Heart right ventricle (tissue), 16 donors: ENCODE measurements around the gene ANKRD24. TPM values are rescaled to one million over a fixed set of nuclear protein-coding genes. Genes with fewer than 3 reads are reported as not detected.

ENCODE experiments used
- ATAC-seq, 8 donors: fragments of 200-7000 bp; cut with Tn5 transposase; one replicate each; pipeline ENCODE4 v1.9.1; 2020; ENCODE audit warnings: mild to moderate bottlenecking in 8 of 8, moderate library complexity in 8 of 8, moderate number of reproducible peaks in 1 of 8
- DNase-seq, 2 donors: peaks; one replicate each; pipeline ENCODE4 v3.0.0-alpha.2; 2020
- H3K27ac ChIP-seq, 10 donors: fragments of 200-600 bp; sonication (generic) in 2 of 10; one replicate each; pipeline versions ENCODE4 v1.5.0 to v1.8.0; 2020 to 2022; ENCODE audit warnings: mild to moderate bottlenecking in 3 of 10
- H3K27me3 ChIP-seq, 7 donors: fragments of 200-600 bp; one replicate each; pipeline ENCODE4 v1.8.0; 2021 to 2022; ENCODE audit warnings: mild to moderate bottlenecking in 2 of 7
- H3K36me3 ChIP-seq, 9 donors: fragments of 200-600 bp; sonication (generic) in 1 of 9; one replicate each; pipeline versions ENCODE4 v1.5.0 to v1.8.0; 2020 to 2022; ENCODE audit warnings: mild to moderate bottlenecking in 2 of 9
- H3K4me1 ChIP-seq, 9 donors: fragments of 200-600 bp; sonication (generic) in 1 of 9; one replicate each; pipeline versions ENCODE4 v1.5.0 to v1.8.0; 2020 to 2022; ENCODE audit warnings: mild to moderate bottlenecking in 4 of 9
- H3K4me3 ChIP-seq, 10 donors: fragments of 200-600 bp; sonication (generic) in 2 of 10; one replicate each; pipeline versions ENCODE4 v1.5.0 to v1.8.0; 2020 to 2022; ENCODE audit warnings: mild to moderate bottlenecking in 7 of 10, moderate library complexity in 2 of 10
- H3K9me3 ChIP-seq, 11 donors: fragments of 200-600 bp in 10 of 11; sonication (generic) in 2 of 11; one replicate each; pipeline versions ENCODE4 v1.5.0 to v1.8.0; 2013 to 2022; ENCODE audit warnings: mild to moderate bottlenecking in 2 of 11, control low read depth in 1 of 11, moderate library complexity in 1 of 11
- CTCF ChIP-seq, 9 donors: fragments of 200-600 bp; sonication (generic) in 2 of 9; IDR thresholded peaks; one replicate each; pipeline versions ENCODE4 v1.5.0 to v1.8.0; 2021 to 2022; ENCODE audit warnings: antibody characterized with exemption in 9 of 9, mild to moderate bottlenecking in 5 of 9, moderate library complexity in 1 of 9
- WGBS, 2 donors: extraction: QIAGEN DNeasy Blood & Tissue Kit; methylation state at CpG; one replicate each; pipeline ENCODE4 v1.1.7; 2013; ENCODE audit warnings: inconsistent platforms in 1 of 2; 5-methylcytosine and 5-hydroxymethylcytosine counted together
- intact Hi-C, 10 donors: fragments of 100-400 bp; cut with DNase I; formaldehyde crosslinking; loops; one replicate each; pipeline versions ENCODE4 v1.11.1 to v1.14.2; 2022
- polyA plus RNA-seq, 2 donors: library from polyadenylated mRNA; stranded (reverse); fragments of 200-250 nt; gene quantifications; one replicate each; pipeline ENCODE4 v1.2.3, GENCODE V29; 2013
- total RNA-seq, 10 donors: library from RNA; stranded (reverse); fragmentation: NEBNext Ultra II Directional in 3 of 10; extraction: Animal tissue kit (Norgen Biotek cat#: 25700) in 3 of 10; gene quantifications; one replicate each; pipeline versions ENCODE4 v1.2.1 to v1.2.4, GENCODE V29; 2021 to 2023
- donor health status: Arrhythmogenic right ventricular cardiomyopathy.
- donor health status: ischemic (EF 13 %, LVEDD 7.1; RV severe dilation, severe dysfunction).
- donor health status: healthy with polysubstance abuse.
- donor health status: DM: no; HTN: yes; CAD: no.
- donor health status: DM: no; HTN: no; CAD: no.
- donor health status: ischemic (EF 25% LVEDD 6.9; RV normal size, moderate dysfunction).
- donor health status: ischemic (EF 25% LVEDD 5.7; RV mildly dilated, moderate dysfunction).
- donor health status: healthy.
- donor health status: DM: yes; HTN: yes; CAD: no.
- donor health status: Ischemic cardiomyopathy.
- donor health status: ischemic (EF 35%, LVEDD 5.7; RV mildly dilated, moderate dysfunction).
- donor health status: nonischemic (EF 11% LVEDD 7.7; RV severe dilation, severe dysfunction).
- donor health status: DM: yes; HTN: yes; CAD: no.
- donor health status: PGD.
- donor health status: ischemic (EF 29% LVEDD 5.4; RV normal size, mild dysfunction).
- donor health status: nonischemic (EF 23%, LVEDD 6.1; RV moderate dilation, normal function).

Gene ANKRD24
- total and polyA plus RNA-seq, 12 donors, result 0.12 to 1.0 (median 0.29) TPM

- no peak for TF ChIP-seq CTCF (IDR thresholded peaks at IDR 0.05)
- peaks cover 0 to 12% (median 7%) of the 10 kb centered on the region in 9 donors for H3K4me1 ChIP-seq
- intact Hi-C loops, result loop anchor here in 7 of 10 donors (5.0 to 10.0 kb wide), 3 partner anchors 214 to 537 kb away; partner anchors contain the start of gene EEF2 (in 6 of the 7)
- no peak overlapping the region for H3K27ac ChIP-seq
- peaks cover 16 to 34% (median 29%) of the 10 kb centered on the region in 7 donors for H3K27me3 ChIP-seq
- no peak for ATAC-seq
- WGBS, 2 donors, result 86 to 92% methylated on average over 4 of the region's 4 CpGs
- no peaks in the 10 kb centered on the region for H3K36me3 ChIP-seq
- DNase-seq, result no peak
- no peak overlapping the region for H3K4me3 ChIP-seq
- H3K9me3 ChIP-seq, result no peaks in the 10 kb centered on the region
Observed at GRCh38 chr19:4201798-4202197, 19.3 kb downstream of the ANKRD24 start.

GRCh38 chr19:4206818-4207484 is 24.5 kb downstream of the ANKRD24 start:
- H3K9me3 ChIP-seq, result no peaks in the 10 kb centered on the region
- no peak overlapping the region for H3K4me3 ChIP-seq
- no peak overlapping the region for H3K27ac ChIP-seq
- TF ChIP-seq CTCF (IDR thresholded peaks at IDR 0.05), result peak in 3 of 9 donors; percentile 8 to 23 (median 10)
- ATAC-seq (no peak), DNase-seq (no peak)
- no peaks in the 10 kb centered on the region for H3K36me3 ChIP-seq
- intact Hi-C loops, result loop anchor here in 8 of 10 donors (2.0 to 10.0 kb wide), 3 partner anchors 220 to 542 kb away; partner anchors contain the start of gene EEF2 (in 4 of the 8)
- 77 to 83% methylated on average over 10 of the region's 10 CpGs for WGBS, 2 donors
- peaks cover 0 to 8% (median 3%) of the 10 kb centered on the region in 9 donors for H3K4me1 ChIP-seq
- H3K27me3 ChIP-seq, result peaks cover 0 to 13% (median 0%) of the 10 kb centered on the region in 7 donors

DNA sequence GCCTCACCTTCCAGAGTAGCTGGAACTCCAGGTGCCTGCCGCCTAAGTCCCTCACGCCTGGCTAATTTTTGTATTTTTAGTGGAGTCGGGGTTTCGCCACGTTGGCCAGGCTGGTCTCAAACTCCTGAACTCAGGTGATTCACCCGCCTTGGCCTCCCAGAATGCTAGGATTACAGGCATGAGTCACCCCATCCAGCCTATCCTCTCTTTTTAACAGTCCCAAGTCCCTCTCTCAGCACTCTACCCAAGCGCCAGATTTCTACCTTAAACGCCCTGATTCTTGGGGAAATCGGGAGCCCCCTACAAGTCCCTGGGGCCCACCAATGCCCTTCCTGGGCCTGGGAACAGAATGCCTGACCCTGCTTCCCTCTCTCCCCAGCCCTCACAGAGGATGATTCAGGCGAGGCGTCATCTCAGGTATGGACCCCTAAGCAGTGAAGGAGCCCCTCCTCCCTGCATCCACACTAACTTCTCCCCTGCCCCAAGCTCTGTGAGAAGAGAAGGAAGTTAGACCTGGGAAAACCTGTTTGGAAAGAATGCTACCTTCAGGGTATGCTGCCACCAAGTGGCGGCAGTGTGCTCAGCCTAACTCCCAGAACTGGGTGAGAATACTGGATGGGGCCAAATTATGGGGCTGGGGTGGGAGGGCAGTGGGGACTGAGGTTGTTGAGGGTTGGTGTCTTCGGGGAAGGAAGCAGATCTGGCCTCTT is 26.1 kb downstream of the ANKRD24 start:
- Histone ChIP-seq H3K4me3 (no peak overlapping the region), H3K4me1 (peaks cover 0 to 8% (median 3%) of the 10 kb centered on the region in 9 donors), H3K27ac (no peak overlapping the region), H3K9me3 (no peaks in the 10 kb centered on the region), H3K36me3 (no peaks in the 10 kb centered on the region), H3K27me3 (peaks cover 0 to 18% (median 0%) of the 10 kb centered on the region in 7 donors)
- ATAC-seq (no peak), DNase-seq (no peak)
- 76 to 81% methylated on average over 13 of the region's 13 CpGs for WGBS, 2 donors
- intact Hi-C loops, result loop anchor here in 7 of 10 donors (10.0 kb wide), 2 partner anchors 224 to 544 kb away; partner anchors contain the start of gene EEF2 (in 4 of the 7)
- TF ChIP-seq CTCF (IDR thresholded peaks at IDR 0.05), result peak in 6 of 9 donors; percentile 15 to 40 (median 20)

GRCh38 chr19:4210166-4210731 is 27.8 kb downstream of the ANKRD24 start:
- Histone ChIP-seq H3K4me1 (peaks cover 0 to 2% (median 0%) of the 10 kb centered on the region in 9 donors), H3K9me3 (no peaks in the 10 kb centered on the region), H3K4me3 (no peak overlapping the region), H3K27me3 (peaks cover 0 to 18% (median 0%) of the 10 kb centered on the region in 7 donors), H3K36me3 (no peaks in the 10 kb centered on the region), H3K27ac (no peak overlapping the region)
- ATAC-seq, result no peak
- TF ChIP-seq CTCF (IDR thresholded peaks at IDR 0.05), result no peak
- intact Hi-C loops, result no loop called here
- 77% methylated on average over 15 of the region's 15 CpGs for WGBS, 2 donors
- no peak for DNase-seq
